Neural progenitor cell (in vitro differentiated cells): ENCODE data around the gene UBE2QL1. TPM values are rescaled to one million over a fixed set of nuclear protein-coding genes. Genes with fewer than 3 reads are reported as not detected.

Source experiments
- DNase-seq: peaks from one replicate; pipeline ENCODE4 v3.0.0-alpha.2; 2016; ENCODE audit warnings: low spot score
- H2AFZ ChIP-seq: fragments of 200-600 bp; sonication (generic); replicated peaks from 2 replicates; pipeline ENCODE4 v1.6.1; 2016; ENCODE audit warnings: antibody characterized with exemption
- H3F3A ChIP-seq: fragments of 200-600 bp; sonication (generic); 2 replicates; pipeline ENCODE4 v1.6.1; 2016; ENCODE audit warnings: antibody characterized with exemption, low read depth
- H3K27ac ChIP-seq: fragments of 200-600 bp; sonication (generic); 2 replicates; pipeline ENCODE4 v1.5.1; 2016; ENCODE audit warnings: mild to moderate bottlenecking
- H3K27me3 ChIP-seq: fragments of 200-600 bp; sonication (generic); 2 replicates; pipeline ENCODE4 v1.6.1; 2016; ENCODE audit warnings: mild to moderate bottlenecking, moderate library complexity
- H3K36me3 ChIP-seq: fragments of 200-600 bp; sonication (generic); 2 replicates; pipeline ENCODE4 v1.5.1; 2016
- H3K4me1 ChIP-seq: fragments of 200-600 bp; sonication (generic); 2 replicates; pipeline ENCODE4 v1.6.1; 2016; ENCODE audit warnings: mixed run types
- H3K4me2 ChIP-seq: fragments of 200-600 bp; sonication (generic); 2 replicates; pipeline ENCODE4 v1.6.1; 2016
- H3K4me3 ChIP-seq: fragments of 200-600 bp; sonication (generic); 2 replicates; pipeline ENCODE4 v1.5.1; 2016
- H3K79me2 ChIP-seq: fragments of 200-600 bp; sonication (generic); 2 replicates; pipeline ENCODE4 v1.6.1; 2016; ENCODE audit warnings: low read depth
- H3K9ac ChIP-seq: fragments of 200-600 bp; sonication (generic); 2 replicates; pipeline ENCODE4 v1.6.1; 2016
- H3K9me3 ChIP-seq: fragments of 200-600 bp; sonication (generic); 2 replicates; pipeline ENCODE4 v1.5.1; 2016; ENCODE audit warnings: low read depth
- H4K20me1 ChIP-seq: fragments of 200-600 bp; sonication (generic); 2 replicates; pipeline ENCODE4 v1.6.1; 2016; ENCODE audit warnings: low read depth
- H3K27ac Mint-ChIP-seq: 3 replicates; pipeline ENCODE4 v1.8.0; 2021; ENCODE audit warnings: mixed read lengths
- H3K27me3 Mint-ChIP-seq: 2 replicates; pipeline ENCODE4 v1.8.0; 2022; ENCODE audit warnings: low read depth, mild to moderate bottlenecking, inconsistent platforms, moderate library complexity, mixed read lengths; ENCODE audit not compliant: insufficient read depth
- H3K36me3 Mint-ChIP-seq: 3 replicates; pipeline ENCODE4 v1.8.0; 2021; ENCODE audit warnings: mixed read lengths
- H3K4me1 Mint-ChIP-seq: 3 replicates; pipeline ENCODE4 v1.8.0; 2021; ENCODE audit warnings: mixed read lengths
- H3K4me3 Mint-ChIP-seq: 3 replicates; pipeline ENCODE4 v1.8.0; 2021; ENCODE audit warnings: mild to moderate bottlenecking, moderate library complexity, mixed read lengths
- H3K9me3 Mint-ChIP-seq: 3 replicates; pipeline ENCODE4 v1.8.0; 2020; ENCODE audit warnings: mixed read lengths
- CTCF ChIP-seq: fragments of 200-600 bp; sonication (generic); IDR thresholded peaks from 2 replicates; pipeline ENCODE4 v1.5.1; 2017; ENCODE audit warnings: antibody characterized with exemption, mild to moderate bottlenecking
- EZH2 ChIP-seq: fragments of 200-600 bp; sonication (generic); IDR thresholded peaks from 2 replicates; pipeline ENCODE4 v1.6.1; 2017; ENCODE audit warnings: antibody characterized with exemption, mild to moderate bottlenecking, moderate library complexity
- EZH2phosphoT487 ChIP-seq: fragments of 200-600 bp; sonication (generic); IDR thresholded peaks from 2 replicates; pipeline ENCODE4 v1.6.1; 2017; ENCODE audit warnings: antibody characterized with exemption
- total RNA-seq: library from RNA; depleted of rRNA; stranded (reverse); fragments of >200 nt; gene quantifications from 2 replicates; pipeline ENCODE4 v1.2.3, GENCODE V29; 2015; ENCODE audit warnings: low replicate concordance

UBE2QL1 gene
- total RNA-seq, 1 donor from 2014 or later = 0.30 TPM

DNA sequence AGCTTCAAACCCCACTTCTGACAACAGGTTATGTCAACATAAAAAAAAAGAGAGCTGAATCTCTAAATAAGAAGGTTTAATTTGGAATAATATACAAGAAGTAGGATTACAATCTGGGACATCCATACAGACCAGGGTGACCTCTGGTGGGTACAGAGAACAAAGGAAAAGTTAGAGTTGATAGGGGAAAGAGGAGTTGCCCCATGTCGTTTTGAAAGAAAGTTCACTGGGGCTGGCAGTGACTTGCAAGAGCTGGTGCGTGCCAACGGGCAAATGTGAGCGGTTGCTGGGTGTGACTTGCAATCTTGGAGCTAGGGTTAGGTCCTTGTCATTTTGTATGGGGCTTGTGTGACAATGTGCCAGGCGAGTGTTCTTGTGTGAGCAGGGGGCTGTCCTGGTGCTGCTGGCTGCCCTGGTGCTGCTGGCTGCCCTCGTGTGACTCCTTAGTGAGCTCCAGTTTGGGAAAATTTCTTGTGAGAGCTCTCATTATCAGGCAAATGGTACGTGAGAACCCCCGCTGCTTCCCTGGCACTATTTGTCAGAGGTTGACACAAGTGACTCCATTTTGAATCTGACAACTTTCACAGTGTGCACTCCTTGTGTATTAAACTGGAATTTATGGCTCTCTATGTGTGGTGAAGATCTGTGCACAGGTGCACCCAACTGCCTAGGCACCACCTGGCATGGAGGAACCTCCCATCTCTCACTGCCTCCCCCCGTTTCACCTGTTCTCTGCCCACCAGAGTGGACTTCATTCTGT lies 69.8 kb downstream of the UBE2QL1 start:
- no peaks in the 10 kb centered on the region for H3K79me2 ChIP-seq
- no peaks in the 10 kb centered on the region for H4K20me1 ChIP-seq
- no peak overlapping the region for H3K4me2 ChIP-seq
- no peak overlapping the region for H3K27ac ChIP-seq
- no peak overlapping the region for H3K4me3 Mint-ChIP-seq
- H3K9ac ChIP-seq = no peak overlapping the region
- no peak overlapping the region for H3K27ac Mint-ChIP-seq
- no peak overlapping the region for H2AFZ ChIP-seq
- DNase-seq = no peak
- no peaks in the 10 kb centered on the region for H3K27me3 ChIP-seq
- H3K4me1 Mint-ChIP-seq = no peaks in the 10 kb centered on the region
- no peaks in the 10 kb centered on the region for H3K4me1 ChIP-seq
- no peak overlapping the region for H3K4me3 ChIP-seq
- no peaks in the 10 kb centered on the region for H3K36me3 ChIP-seq
- no peak for TF ChIP-seq CTCF
- no peak for TF ChIP-seq EZH2
- no peak for TF ChIP-seq EZH2phosphoT487
- no peaks in the 10 kb centered on the region for H3K9me3 ChIP-seq
- peaks cover 13% of the 10 kb centered on the region for H3K27me3 Mint-ChIP-seq
- H3F3A ChIP-seq = no peaks in the 10 kb centered on the region
- no peaks in the 10 kb centered on the region for H3K36me3 Mint-ChIP-seq
- no peaks in the 10 kb centered on the region for H3K9me3 Mint-ChIP-seq

GRCh38 chr5:6520201-6520600 lies 71.5 kb downstream of the UBE2QL1 start:
- Histone ChIP-seq H3K4me1 (no peaks in the 10 kb centered on the region), H3K4me3 (no peak overlapping the region), H2AFZ (no peak overlapping the region), H3K9ac (no peak overlapping the region), H3K4me2 (no peak overlapping the region), H3K27ac (no peak overlapping the region), H4K20me1 (no peaks in the 10 kb centered on the region), H3K9me3 (no peaks in the 10 kb centered on the region), H3K27me3 (no peaks in the 10 kb centered on the region), H3F3A (no peaks in the 10 kb centered on the region), H3K36me3 (no peaks in the 10 kb centered on the region), H3K79me2 (no peaks in the 10 kb centered on the region)
- Mint-ChIP-seq H3K36me3 (no peaks in the 10 kb centered on the region), H3K27me3 (peaks cover 13% of the 10 kb centered on the region), H3K4me3 (no peak overlapping the region), H3K27ac (no peak overlapping the region), H3K9me3 (peaks cover 4% of the 10 kb centered on the region), H3K4me1 (no peaks in the 10 kb centered on the region)
- TF ChIP-seq EZH2phosphoT487 (no peak), EZH2 (no peak), CTCF (no peak)
- no peak for DNase-seq

DNA sequence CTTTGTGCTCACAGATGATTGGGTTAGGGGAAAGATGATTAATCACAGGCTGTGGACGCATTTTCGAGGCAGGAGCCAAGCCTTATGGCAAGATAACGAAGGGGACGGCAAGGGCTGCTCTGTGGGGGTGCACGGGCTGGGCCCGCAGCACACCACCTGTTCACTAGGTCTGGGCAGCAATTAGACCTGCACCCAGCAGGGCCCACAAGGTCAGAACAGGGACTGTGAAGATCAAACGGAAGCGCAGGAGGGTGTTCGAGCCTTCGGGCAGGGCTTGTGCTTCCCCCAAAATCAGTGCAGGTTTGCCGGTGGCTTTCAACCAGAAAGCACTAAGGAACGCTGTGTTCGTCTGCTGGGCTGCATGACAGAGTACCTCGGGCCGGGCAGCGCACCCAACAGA lies 73.7 kb downstream of the UBE2QL1 start:
- Mint-ChIP-seq H3K36me3 (no peaks in the 10 kb centered on the region), H3K9me3 (peaks cover 4% of the 10 kb centered on the region), H3K27ac (no peak overlapping the region), H3K4me3 (no peak overlapping the region), H3K27me3 (peaks cover 14% of the 10 kb centered on the region), H3K4me1 (no peaks in the 10 kb centered on the region)
- H3K4me1 ChIP-seq = no peaks in the 10 kb centered on the region
- H3K4me3 ChIP-seq = no peak overlapping the region
- H3K36me3 ChIP-seq = no peaks in the 10 kb centered on the region
- no peak overlapping the region for H2AFZ ChIP-seq
- no peak overlapping the region for H3K27ac ChIP-seq
- H3K27me3 ChIP-seq = no peaks in the 10 kb centered on the region
- H3K4me2 ChIP-seq = no peak overlapping the region
- no peaks in the 10 kb centered on the region for H3K9me3 ChIP-seq
- H3F3A ChIP-seq = no peaks in the 10 kb centered on the region
- H3K9ac ChIP-seq = no peak overlapping the region
- H3K79me2 ChIP-seq = no peaks in the 10 kb centered on the region
- TF ChIP-seq CTCF (no peak), EZH2phosphoT487 (no peak), EZH2 (no peak)
- H4K20me1 ChIP-seq = no peaks in the 10 kb centered on the region
- DNase-seq = no peak
